Measurements from ENCODE around the gene FAM222A.

- TF ChIP-seq CTCF (IDR thresholded peaks at IDR 0.05): no peak
- TF ChIP-seq SIN3A (IDR thresholded peaks at IDR 0.05; ENCODE audit: borderline replicate concordance, insufficient read depth, low read depth, low read length): no peak
- no peak for TF ChIP-seq POLR2AphosphoS5 (IDR thresholded peaks at IDR 0.05; ENCODE audit: low read depth, low read length)
- TF ChIP-seq TCF7L2 (IDR thresholded peaks at IDR 0.05; ENCODE audit: low read depth, low read length): no peak
- TF ChIP-seq REST (IDR thresholded peaks at IDR 0.05; ENCODE audit: insufficient read depth in 1 of 2, low read depth in 2 of 2, low read length in 1 of 2): no peak
These were observed 51.8 kb downstream of the FAM222A start for GRCh38 chr12:109765446-109765810.
